GM12878 (cell line): Measurements from ENCODE around the gene ART3. TPM values are rescaled to one million over a fixed set of nuclear protein-coding genes. Genes with fewer than 3 reads are reported as not detected.

Source experiments
- ATAC-seq: fragments of 200-7000 bp; cut with Tn5 transposase; 3 replicates; pipeline ENCODE4 v1.9.1; 2020; ENCODE audit warnings: mild to moderate bottlenecking, moderate library complexity
- BruUV-seq: library from RNA; stranded (reverse); fragments of 400-500 nt; replicated peaks from 2 replicates; lab custom pipeline; 2021; lab: Mats Ljungman, UMichigan
- CTCF ChIA-PET: fragments of 300-600 bp; sonication (Branson Sonifier 250); formaldehyde crosslinking; extraction: SDS; loops from one replicate; lab custom pipeline; 2021; ENCODE audit warnings: inconsistent platforms; lab: Yijun Ruan, JAX
- POLR2A ChIA-PET: fragments of 350-600 bp; formaldehyde crosslinking; extraction: SDS; loops from one replicate; lab custom pipeline; 2021; ENCODE audit warnings: inconsistent platforms; lab: Charles Lee
- RAD21 ChIA-PET: fragments of 300-600 bp; sonication (Branson Sonifier 250); formaldehyde crosslinking; loops from one replicate; lab custom pipeline; 2023; ENCODE audit warnings: antibody characterized with exemption; ENCODE audit not compliant: unreplicated experiment; lab: Charles Lee
- SMC1A ChIA-PET: fragments of 300-600 bp; sonication (Branson Sonifier 250); formaldehyde crosslinking; loops from one replicate; lab custom pipeline; 2023; ENCODE audit not compliant: unreplicated experiment, uncharacterized antibody; lab: Charles Lee
- DNase-seq: peaks from one replicate; pipeline ENCODE4 v3.0.0-alpha.2; 2011; ENCODE audit warnings: low read depth, low spot score
- FAIRE-seq: peaks from 3 replicates; lab custom pipeline; 2011; peaks lifted over from hg19 to GRCh38; lab: Jason Lieb, UNC
- H2AFZ ChIP-seq: 2 replicates; pipeline ENCODE4 v1.6.0; 2011; ENCODE audit warnings: low read depth, low read length, control low read depth; ENCODE audit not compliant: control insufficient read depth
- H3K27ac ChIP-seq: 2 replicates; pipeline ENCODE4 v1.5.1; 2011; ENCODE audit warnings: control low read depth; ENCODE audit not compliant: control insufficient read depth, insufficient read depth
- H3K27me3 ChIP-seq, 2 experiments: replicated peaks in 1 of 2; 2 replicates each; pipeline versions ENCODE4 v1.6.0 to v1.6.1; 2011; ENCODE audit warnings: low read length in 1 of 2; ENCODE audit not compliant: control insufficient read depth in 2 of 2, insufficient read depth in 2 of 2
- H3K36me3 ChIP-seq, 2 experiments: 2 replicates each; pipeline ENCODE4 v1.5.1; 2011; ENCODE audit warnings: low read length in 1 of 2; ENCODE audit not compliant: control insufficient read depth in 2 of 2, insufficient read depth in 2 of 2
- H3K4me1 ChIP-seq: 2 replicates; pipeline ENCODE4 v1.6.1; 2011; ENCODE audit warnings: mild to moderate bottlenecking, low read length, moderate library complexity, mixed read lengths; ENCODE audit not compliant: control insufficient read depth, insufficient read depth
- H3K4me2 ChIP-seq: 2 replicates; pipeline ENCODE4 v1.6.0; 2011; ENCODE audit warnings: control low read depth; ENCODE audit not compliant: control insufficient read depth, insufficient read depth
- H3K4me3 ChIP-seq: fragments of 200-600 bp; sonication (generic); 2 replicates; pipeline ENCODE4 v1.5.1; 2016
- H3K79me2 ChIP-seq: 2 replicates; pipeline ENCODE4 v1.6.0; 2011; ENCODE audit warnings: low read length; ENCODE audit not compliant: control insufficient read depth, insufficient read depth
- H3K9ac ChIP-seq: 2 replicates; pipeline ENCODE4 v1.8.0; 2011; ENCODE audit warnings: low read length, control low read depth, mixed read lengths; ENCODE audit not compliant: control insufficient read depth, insufficient read depth
- H3K9me3 ChIP-seq: replicated peaks from 3 replicates; pipeline ENCODE4 v1.5.1; 2011; ENCODE audit warnings: mild to moderate bottlenecking, low read length; ENCODE audit not compliant: control insufficient read depth, insufficient read depth
- H4K20me1 ChIP-seq: 2 replicates; pipeline ENCODE4 v1.6.0; 2011; ENCODE audit not compliant: control insufficient read depth, insufficient read depth
- BCL3 ChIP-seq: IDR thresholded peaks from 2 replicates; pipeline ENCODE4 v1.6.1; 2011; ENCODE audit warnings: borderline replicate concordance, low read depth, mild to moderate bottlenecking, moderate library complexity, low read length; ENCODE audit not compliant: insufficient read depth, poor library complexity, severe bottlenecking
- CREM ChIP-seq: IDR thresholded peaks from 2 replicates; pipeline ENCODE4 v1.6.1; 2014; ENCODE audit warnings: antibody characterized with exemption, low read depth
- E2F8 ChIP-seq: fragments of 450-650 bp; IDR thresholded peaks from 2 replicates; pipeline ENCODE4 v1.6.1; 2018; ENCODE audit warnings: mild to moderate bottlenecking, low read depth, moderate library complexity; ENCODE audit not compliant: partially characterized antibody
- IRF4 ChIP-seq: IDR thresholded peaks from 2 replicates; pipeline ENCODE4 v1.6.1; 2011; ENCODE audit warnings: low read depth, low read length
- NBN ChIP-seq: fragments of 450-650 bp; IDR thresholded peaks from 2 replicates; pipeline ENCODE4 v1.6.1; 2016
- PML ChIP-seq: IDR thresholded peaks from 2 replicates; pipeline ENCODE4 v1.6.1; 2012; ENCODE audit warnings: low read length, inconsistent platforms
- RUNX3 ChIP-seq: IDR thresholded peaks from 2 replicates; pipeline ENCODE4 v1.6.1; 2012; ENCODE audit warnings: low read length, inconsistent platforms
- WGBS: methylation state at CpG from one replicate; pipeline ENCODE4 v1.1.6; 2016; ENCODE audit warnings: low lambda C conversion rate; ENCODE audit not compliant: insufficient replicate concordance, insufficient coverage; ENCODE audit errors: missing lambda C conversion rate; 5-methylcytosine and 5-hydroxymethylcytosine counted together
- in situ Hi-C: fragments of 300-500 bp; cut with MboI; formaldehyde crosslinking; loops from 9 replicates; pipeline ENCODE4 v1.14.3; 2018; ENCODE audit warnings: mixed read lengths
- intact Hi-C: fragments of 100-400 bp; cut with micrococcal nuclease; formaldehyde crosslinking; loops from one replicate; pipeline ENCODE4 v1.14.2; 2022; ENCODE audit not compliant: unreplicated experiment
- polyA plus RNA-seq, 11 experiments: library from polyadenylated mRNA; depleted of rRNA in 4 of 11; unstranded in 6 of 11; stranded (reverse) in 5 of 11; fragments of >200 nt; fragmentation: Nextera tagmentation in 4 of 11; fragmentation: Illumina TruSeq in 1 of 11; extraction: Ambion mirVana in 4 of 11; extraction: Trizol in 1 of 11; gene quantifications; 1 replicate in 1 of 11; 2 replicates in 10 of 11; pipeline versions ENCODE4 v1.2.1 to v1.2.3, GENCODE V29; 2011 to 2016; ENCODE audit warnings: inconsistent platforms in 2 of 11, missing spikeins in 2 of 11, low read depth in 1 of 11
- total RNA-seq, 4 experiments: library from RNA; depleted of rRNA in 3 of 4; stranded (reverse); fragments of >200 nt in 3 of 4; fragmentation: Illumina TruSeq in 1 of 4; extraction: Trizol in 1 of 4; gene quantifications; 2 replicates each; pipeline versions ENCODE4 v1.2.1 to v1.2.3, GENCODE V29; 2013 to 2021
- TF ChIP-seq, protein P1 (sequence below): fragments of 150-350 bp; IDR thresholded peaks from 2 replicates; pipeline ENCODE4 v1.6.1; 2014; ENCODE audit warnings: mild to moderate bottlenecking, low read depth, low read length
- TF ChIP-seq, protein P2 (sequence below): fragments of 450-650 bp; IDR thresholded peaks from 2 replicates; pipeline ENCODE4 v1.6.1; 2017; ENCODE audit warnings: mild to moderate bottlenecking

The ART3 gene
- total and polyA plus RNA-seq, 10 of the 15 experiments (the other 5 are each of a cell fraction or from before 2014, with no cell fraction given): 0.18 to 0.50 (median 0.26) TPM; not detected in 6

GRCh38 chr4:76083386-76083988 lies 9.0 kb downstream of the ART3 start (continued):
- TF ChIP-seq, protein P1, sequence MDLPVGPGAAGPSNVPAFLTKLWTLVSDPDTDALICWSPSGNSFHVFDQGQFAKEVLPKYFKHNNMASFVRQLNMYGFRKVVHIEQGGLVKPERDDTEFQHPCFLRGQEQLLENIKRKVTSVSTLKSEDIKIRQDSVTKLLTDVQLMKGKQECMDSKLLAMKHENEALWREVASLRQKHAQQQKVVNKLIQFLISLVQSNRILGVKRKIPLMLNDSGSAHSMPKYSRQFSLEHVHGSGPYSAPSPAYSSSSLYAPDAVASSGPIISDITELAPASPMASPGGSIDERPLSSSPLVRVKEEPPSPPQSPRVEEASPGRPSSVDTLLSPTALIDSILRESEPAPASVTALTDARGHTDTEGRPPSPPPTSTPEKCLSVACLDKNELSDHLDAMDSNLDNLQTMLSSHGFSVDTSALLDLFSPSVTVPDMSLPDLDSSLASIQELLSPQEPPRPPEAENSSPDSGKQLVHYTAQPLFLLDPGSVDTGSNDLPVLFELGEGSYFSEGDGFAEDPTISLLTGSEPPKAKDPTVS: no peak
- no peak for TF ChIP-seq RUNX3
- TF ChIP-seq, all 136 proteins: peak for 0

GRCh38 chr4:76084542-76084941 lies 10.0 kb downstream of the ART3 start:
- POLR2A ChIA-PET: no interaction called here
- Histone ChIP-seq H3K9me3 (no peaks in the 10 kb centered on the region), H4K20me1 (peaks cover 2% of the 10 kb centered on the region; the same call in 1 of the 2 replicates), H3K79me2 (no peaks in the 10 kb centered on the region), H3K36me3 (no peaks in the 10 kb centered on the region), H2AFZ (no peak overlapping the region), H3K4me1 (no peaks in the 10 kb centered on the region), H3K4me2 (no peak overlapping the region), H3K27ac (no peak overlapping the region)
- in situ Hi-C loops (no loop called here), intact Hi-C loops (loop anchor here (5.0 kb wide), 1 partner anchor 172 kb away; no protein-coding TSS in a partner anchor)
- BruUV-seq: no TSS peak
- 4% methylated on average over 1 of the region's 1 CpG for WGBS
- CTCF ChIA-PET: interaction anchor here (1.0 to 5.5 kb wide), 4 partner anchors 17 to 168 kb away, joined by 3 to 43 read pairs (median 3); no protein-coding TSS in a partner anchor
- no peak for ATAC-seq
- RAD21 ChIA-PET: no interaction called here
- FAIRE-seq: no peak
- TF ChIP-seq IRF4: no peak
- no peak for TF ChIP-seq NBN
- TF ChIP-seq E2F8: no peak
- TF ChIP-seq PML: no peak
- TF ChIP-seq CREM: no peak
- TF ChIP-seq, protein P2, sequence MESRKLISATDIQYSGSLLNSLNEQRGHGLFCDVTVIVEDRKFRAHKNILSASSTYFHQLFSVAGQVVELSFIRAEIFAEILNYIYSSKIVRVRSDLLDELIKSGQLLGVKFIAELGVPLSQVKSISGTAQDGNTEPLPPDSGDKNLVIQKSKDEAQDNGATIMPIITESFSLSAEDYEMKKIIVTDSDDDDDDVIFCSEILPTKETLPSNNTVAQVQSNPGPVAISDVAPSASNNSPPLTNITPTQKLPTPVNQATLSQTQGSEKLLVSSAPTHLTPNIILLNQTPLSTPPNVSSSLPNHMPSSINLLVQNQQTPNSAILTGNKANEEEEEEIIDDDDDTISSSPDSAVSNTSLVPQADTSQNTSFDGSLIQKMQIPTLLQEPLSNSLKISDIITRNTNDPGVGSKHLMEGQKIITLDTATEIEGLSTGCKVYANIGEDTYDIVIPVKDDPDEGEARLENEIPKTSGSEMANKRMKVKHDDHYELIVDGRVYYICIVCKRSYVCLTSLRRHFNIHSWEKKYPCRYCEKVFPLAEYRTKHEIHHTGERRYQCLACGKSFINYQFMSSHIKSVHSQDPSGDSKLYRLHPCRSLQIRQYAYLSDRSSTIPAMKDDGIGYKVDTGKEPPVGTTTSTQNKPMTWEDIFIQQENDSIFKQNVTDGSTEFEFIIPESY: no peak
- no peak for TF ChIP-seq BCL3
- TF ChIP-seq, all 136 proteins: peak for 0
- Histone ChIP-seq H3K4me3 (no peak overlapping the region), H3K27me3 (peaks cover 0 to 3% of the 10 kb centered on the region in 2 experiments; a peak in 1 of 4 replicates), H3K9ac (no peak overlapping the region)
- no peak for DNase-seq
- SMC1A ChIA-PET: interaction anchor here (0.6 to 5.2 kb wide), 4 partner anchors 16 to 383 kb away, joined by 3 to 25 read pairs (median 3); no protein-coding TSS in a partner anchor
